ENCODE results near the gene MAP4K1.
"Not testable (repeated sequence)": the region's sequence is repeated elsewhere in the genome, so short reads cannot be mapped to it uniquely, and the experiment has no call there.

Gene MAP4K1

GRCh38 chr19:38632476-38633213 lies 14.9 kb upstream of the MAP4K1 start:
- Histone ChIP-seq H3K27me3 (replicated peaks; ENCODE audit: insufficient read depth, low read length) (no peaks in the 10 kb centered on the region), H2AFZ (ENCODE audit: low read length) (no peak overlapping the region), H3K4me2 (ENCODE audit: low read depth, low read length) (no peak overlapping the region), H4K20me1 (ENCODE audit: insufficient read depth, low read length) (no peaks in the 10 kb centered on the region), H3K9me3 (replicated peaks; ENCODE audit: insufficient read depth, low read length) (no peaks in the 10 kb centered on the region), H3F3A (ENCODE audit: insufficient read depth, low read length) (no peaks in the 10 kb centered on the region; the same call in 1 of the 2 replicates), H3K79me2 (ENCODE audit: low read length) (no peaks in the 10 kb centered on the region), H3K36me3 (replicated peaks; ENCODE audit: insufficient read depth, low read length) (no peaks in the 10 kb centered on the region), H3K4me1 (ENCODE audit: low read length) (peaks cover 6% of the 10 kb centered on the region), H3K4me3 (ENCODE audit: low read length) (no peak overlapping the region), H3K27ac (ENCODE audit: low read length) (no peak overlapping the region), H3K9ac (ENCODE audit: low read length) (no peak overlapping the region), H3K9me2 (replicated peaks; ENCODE audit: insufficient read depth, low read length) (no peaks in the 10 kb centered on the region)
- TF ChIP-seq EZH2phosphoT487 (IDR thresholded peaks at IDR 0.05; ENCODE audit: low read length): no peak
- no peak for TF ChIP-seq EZH2 (optimal IDR thresholded peaks at IDR 0.05; ENCODE audit: low read depth, low read length)
- no peak for DNase-seq

GRCh38 chr19:38631811-38632475 lies 14.2 kb upstream of the MAP4K1 start:
- H3K4me2 ChIP-seq (ENCODE audit: low read depth, low read length); DNase-seq: not testable (repeated sequence)

GRCh38 chr19:38631301-38631700 lies 13.5 kb upstream of the MAP4K1 start:
- H3K9me2 ChIP-seq (replicated peaks; ENCODE audit: insufficient read depth, low read length); H3F3A ChIP-seq (ENCODE audit: insufficient read depth, low read length); H3K4me2 ChIP-seq (ENCODE audit: low read depth, low read length); H3K27me3 ChIP-seq (replicated peaks; ENCODE audit: insufficient read depth, low read length); H3K79me2 ChIP-seq (ENCODE audit: low read length); H3K9me3 ChIP-seq (replicated peaks; ENCODE audit: insufficient read depth, low read length); H3K4me3 ChIP-seq (ENCODE audit: low read length); H3K36me3 ChIP-seq (replicated peaks; ENCODE audit: insufficient read depth, low read length); H3K4me1 ChIP-seq (ENCODE audit: low read length); DNase-seq; H3K9ac ChIP-seq (ENCODE audit: low read length); H2AFZ ChIP-seq (ENCODE audit: low read length); H4K20me1 ChIP-seq (ENCODE audit: insufficient read depth, low read length); H3K27ac ChIP-seq (ENCODE audit: low read length): not testable (repeated sequence)

More at GRCh38 chr19:38631811-38632475, 14.2 kb upstream of the MAP4K1 start:
- H3K9ac ChIP-seq (ENCODE audit: low read length); H3F3A ChIP-seq (ENCODE audit: insufficient read depth, low read length); H3K9me3 ChIP-seq (replicated peaks; ENCODE audit: insufficient read depth, low read length); H3K27ac ChIP-seq (ENCODE audit: low read length); H3K9me2 ChIP-seq (replicated peaks; ENCODE audit: insufficient read depth, low read length); H3K27me3 ChIP-seq (replicated peaks; ENCODE audit: insufficient read depth, low read length); H2AFZ ChIP-seq (ENCODE audit: low read length); H4K20me1 ChIP-seq (ENCODE audit: insufficient read depth, low read length); H3K4me3 ChIP-seq (ENCODE audit: low read length); H3K36me3 ChIP-seq (replicated peaks; ENCODE audit: insufficient read depth, low read length); H3K79me2 ChIP-seq (ENCODE audit: low read length); H3K4me1 ChIP-seq (ENCODE audit: low read length): not testable (repeated sequence)

GRCh38 chr19:38629568-38629967 lies 11.8 kb upstream of the MAP4K1 start:
- no peak overlapping the region for H2AFZ ChIP-seq (ENCODE audit: low read length)
- no peak for DNase-seq
- H3K4me1 ChIP-seq (ENCODE audit: low read length): no peaks in the 10 kb centered on the region
- H3K9me3 ChIP-seq (replicated peaks; ENCODE audit: insufficient read depth, low read length): no peaks in the 10 kb centered on the region
- no peaks in the 10 kb centered on the region for H4K20me1 ChIP-seq (ENCODE audit: insufficient read depth, low read length)
- no peaks in the 10 kb centered on the region for H3F3A ChIP-seq (ENCODE audit: insufficient read depth, low read length)
- H3K9me2 ChIP-seq (replicated peaks; ENCODE audit: insufficient read depth, low read length): no peaks in the 10 kb centered on the region
- 0 out of 2 replicates have a peak, but pooled peaks cover 3% of the 10 kb centered on the region for H3K79me2 ChIP-seq (ENCODE audit: low read length)
- no peaks in the 10 kb centered on the region for H3K27me3 ChIP-seq (replicated peaks; ENCODE audit: insufficient read depth, low read length)
- H3K9ac ChIP-seq (ENCODE audit: low read length): no peak overlapping the region
- H3K4me3 ChIP-seq (ENCODE audit: low read length): no peak overlapping the region
- no peak overlapping the region for H3K4me2 ChIP-seq (ENCODE audit: low read depth, low read length)
- TF ChIP-seq EZH2 (optimal IDR thresholded peaks at IDR 0.05; ENCODE audit: low read depth, low read length): no peak
- no peak for TF ChIP-seq CTCF (IDR thresholded peaks at IDR 0.05; ENCODE audit: low read length)
- TF ChIP-seq EZH2phosphoT487 (IDR thresholded peaks at IDR 0.05; ENCODE audit: low read length): no peak
- no peak overlapping the region for H3K27ac ChIP-seq (ENCODE audit: low read length)
- H3K36me3 ChIP-seq (replicated peaks; ENCODE audit: insufficient read depth, low read length): no peaks in the 10 kb centered on the region; the same call in 1 of the 2 replicates

Data from MM.1S (cell line).